CD4-positive, alpha-beta T cell (primary cell): Measurements from ENCODE around the gene AQP5. TPM values are rescaled to one million over a fixed set of nuclear protein-coding genes. Genes with fewer than 3 reads are reported as not detected.

Experiments
- ATAC-seq: fragments of 200-7000 bp; cut with Tn5 transposase; one replicate; pipeline ENCODE4 v1.10.0; 2022; ENCODE audit warnings: mild to moderate bottlenecking; ENCODE audit not compliant: poor library complexity
- CTCF ChIA-PET: fragments of 350-600 bp; sonication (Branson Sonifier 250); formaldehyde crosslinking; loops from one replicate; lab custom pipeline; 2021; ENCODE audit warnings: antibody characterized with exemption, inconsistent platforms; lab: Charles Lee
- POLR2A ChIA-PET: fragments of 350-600 bp; sonication (Branson Sonifier 250); formaldehyde crosslinking; loops from one replicate; lab custom pipeline; 2021; ENCODE audit warnings: antibody characterized with exemption, inconsistent platforms; lab: Charles Lee
- DNase-seq, 14 experiments: peaks; one replicate each; pipeline ENCODE4 v3.0.0-alpha.2; 2013 to 2020; ENCODE audit warnings: mixed read lengths in 2 of 14
- H3K27ac ChIP-seq, 2 donors: one replicate each; pipeline versions ENCODE4 v1.5.1 to v1.7.0; 2013; ENCODE audit warnings: low read length in 2 of 2, low read depth in 1 of 2, mild to moderate bottlenecking in 1 of 2
- H3K27me3 ChIP-seq, 2 experiments: 1 replicate in 1 of 2; 2 replicates in 1 of 2; pipeline versions ENCODE4 v1.6.1 to v1.7.0; 2013; ENCODE audit warnings: low read length in 2 of 2, control low read depth in 1 of 2, mild to moderate bottlenecking in 1 of 2, moderate library complexity in 1 of 2; ENCODE audit not compliant: insufficient read depth in 2 of 2, control insufficient read depth in 1 of 2
- H3K36me3 ChIP-seq: one replicate; pipeline ENCODE4 v1.6.1; 2013; ENCODE audit warnings: low read length, control low read depth; ENCODE audit not compliant: insufficient read depth
- H3K4me1 ChIP-seq: one replicate; pipeline ENCODE4 v1.6.1; 2013; ENCODE audit warnings: low read length, control low read depth; ENCODE audit not compliant: insufficient read depth
- H3K4me3 ChIP-seq: one replicate; pipeline ENCODE4 v1.5.1; 2013; ENCODE audit warnings: mild to moderate bottlenecking, low read length, moderate library complexity
- H3K9me3 ChIP-seq, 2 experiments: 1 replicate in 1 of 2; 2 replicates in 1 of 2; pipeline versions ENCODE4 v1.6.1 to v1.7.0; 2013; ENCODE audit warnings: low read length in 2 of 2, mild to moderate bottlenecking in 2 of 2, control low read depth in 1 of 2, moderate library complexity in 1 of 2; ENCODE audit not compliant: control insufficient read depth in 1 of 2, insufficient read depth in 1 of 2
- H3K27ac Mint-ChIP-seq: one replicate; pipeline ENCODE4 v1.8.0; 2020; ENCODE audit warnings: mixed read lengths
- H3K27me3 Mint-ChIP-seq: one replicate; pipeline ENCODE4 v1.8.0; 2021; ENCODE audit warnings: mixed read lengths
- H3K36me3 Mint-ChIP-seq: one replicate; pipeline ENCODE4 v1.8.0; 2021; ENCODE audit warnings: low read depth, mixed read lengths
- H3K4me1 Mint-ChIP-seq: one replicate; pipeline ENCODE4 v1.8.0; 2021; ENCODE audit warnings: low read depth, mixed read lengths
- H3K4me3 Mint-ChIP-seq: one replicate; pipeline ENCODE4 v1.8.0; 2020; ENCODE audit warnings: mild to moderate bottlenecking, mixed read lengths
- H3K9me3 Mint-ChIP-seq: one replicate; pipeline ENCODE4 v1.8.0; 2020; ENCODE audit warnings: mixed read lengths
- CTCF ChIP-seq: fragments of 200-600 bp; IDR thresholded peaks from one replicate; pipeline ENCODE4 v1.8.0; 2022; ENCODE audit warnings: antibody characterized with exemption, mild to moderate bottlenecking
- intact Hi-C, 2 experiments: fragments of 100-400 bp; cut with DNase I in 1 of 2; cut with micrococcal nuclease in 1 of 2; formaldehyde crosslinking; loops; one replicate each; pipeline versions ENCODE4 v1.15.1 to v1.9.0; 2023 to 2025; cut with DNase I, micrococcal nuclease
- polyA plus RNA-seq, 2 donors: library from polyadenylated mRNA; unstranded; fragments of 120-200 nt; gene quantifications; one replicate each; pipeline ENCODE4 v1.2.1, GENCODE V29; 2013
- total RNA-seq, 174 experiments: library from RNA in 2 of 174; stranded (reverse) in 2 of 174; gene quantifications; one replicate each; pipeline ENCODE4 v1.2.3 and lab custom pipeline; 2021 to 2026

AQP5 gene
- not detected for total RNA-seq
- polyA plus RNA-seq (2013, experiment 1 of 2), result not detected
- not detected for polyA plus RNA-seq (2013, experiment 2 of 2)
- total RNA-seq (lab: John Stamatoyannopoulos, UW), result 0 to 0.16 (median 0) reads per million in 172 experiments

DNA sequence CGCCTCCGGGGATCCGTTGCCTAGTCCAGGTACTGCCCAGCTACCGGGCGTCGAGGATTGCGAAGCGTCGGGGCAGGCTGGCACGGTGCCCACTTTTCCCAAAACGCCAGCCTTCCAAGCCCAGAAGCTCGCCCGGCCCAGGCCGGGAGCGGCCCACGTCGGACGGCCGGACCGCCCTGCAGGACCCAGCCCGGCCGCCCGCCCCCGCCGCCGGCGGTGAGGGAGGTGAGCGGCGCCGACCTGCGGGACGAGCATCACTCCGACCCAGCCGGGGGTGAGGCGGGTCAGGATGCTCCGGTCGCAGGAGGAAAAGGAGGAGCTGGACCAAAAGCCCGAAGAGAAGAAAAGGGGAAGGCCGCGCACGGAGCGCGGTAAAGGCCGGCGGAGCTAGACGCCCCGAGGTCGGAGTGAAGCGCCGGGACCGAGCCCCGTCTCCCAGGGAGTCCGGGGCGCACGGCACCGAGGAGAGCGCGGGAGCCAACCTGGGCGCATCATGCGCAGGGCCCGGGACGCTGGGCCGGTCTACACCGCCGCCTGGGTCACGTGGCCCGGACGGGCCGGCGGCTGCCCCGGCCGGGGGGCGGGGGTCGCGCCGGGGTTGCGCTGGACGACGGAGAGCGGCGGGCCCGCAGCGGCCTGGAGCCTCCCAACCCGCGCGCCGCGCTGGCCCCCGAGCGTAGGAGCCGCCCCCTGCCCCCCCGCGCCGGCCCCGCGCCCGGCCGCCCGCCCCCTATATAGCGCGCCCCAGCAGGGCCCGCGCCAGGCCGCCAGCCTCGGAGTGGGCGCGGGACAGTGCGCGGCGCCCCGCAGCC is at the start of gene AQP5:
TSS of gene AQP5 (plus strand) at position 762 of the 812 bp plus-strand sequence. CDS start 146 bp downstream, outside the sequence.
- no peaks in the 10 kb centered on the region for H3K36me3 Mint-ChIP-seq
- intact Hi-C loops, result no loop called here
- Histone ChIP-seq H3K27me3 (peaks cover 45 to 73% of the 10 kb centered on the region in 2 experiments), H3K4me3 (no peak within 1 kb of the TSS), H3K36me3 (no peaks in the 10 kb centered on the region), H3K27ac (no peak within 1 kb of the TSS), H3K9me3 (peaks cover 0 to 4% of the 10 kb centered on the region in 2 experiments), H3K4me1 (peaks cover 5% of the 10 kb centered on the region)
- peak within 1 kb of the TSS; percentile 39 for H3K4me3 Mint-ChIP-seq
- TF ChIP-seq CTCF, result no peak
- ATAC-seq, result no peak
- no peak within 1 kb of the TSS for H3K27ac Mint-ChIP-seq
- ChIA-PET CTCF (no interaction called here), POLR2A (no interaction called here)
- no peak for DNase-seq
- peaks cover 8% of the 10 kb centered on the region for H3K4me1 Mint-ChIP-seq
- peaks cover 85% of the 10 kb centered on the region for H3K27me3 Mint-ChIP-seq
- H3K9me3 Mint-ChIP-seq, result no peaks in the 10 kb centered on the region

GRCh38 chr12:49912345-49913255 is 49.1 kb upstream of the AQP5 start:
- Histone ChIP-seq H3K4me1 (no peaks in the 10 kb centered on the region), H3K27ac (no peak overlapping the region), H3K27me3 (peaks cover 0 to 2% of the 10 kb centered on the region in 2 experiments), H3K36me3 (no peaks in the 10 kb centered on the region), H3K4me3 (no peak overlapping the region), H3K9me3 (no peaks in the 10 kb centered on the region)
- intact Hi-C loops, result no loop called here
- H3K4me1 Mint-ChIP-seq, result no peaks in the 10 kb centered on the region
- no peak overlapping the region for H3K27ac Mint-ChIP-seq
- TF ChIP-seq CTCF, result no peak
- H3K9me3 Mint-ChIP-seq, result no peaks in the 10 kb centered on the region
- POLR2A ChIA-PET, result interaction anchor here (0.5 kb wide), 1 partner anchor 382 kb away, joined by 3 read pairs; no protein-coding TSS in a partner anchor
- no peaks in the 10 kb centered on the region for H3K36me3 Mint-ChIP-seq
- DNase-seq (no peak), ATAC-seq (no peak)
- no peak overlapping the region for H3K4me3 Mint-ChIP-seq
- H3K27me3 Mint-ChIP-seq, result peaks cover 4% of the 10 kb centered on the region
- CTCF ChIA-PET, result no interaction called here

DNA sequence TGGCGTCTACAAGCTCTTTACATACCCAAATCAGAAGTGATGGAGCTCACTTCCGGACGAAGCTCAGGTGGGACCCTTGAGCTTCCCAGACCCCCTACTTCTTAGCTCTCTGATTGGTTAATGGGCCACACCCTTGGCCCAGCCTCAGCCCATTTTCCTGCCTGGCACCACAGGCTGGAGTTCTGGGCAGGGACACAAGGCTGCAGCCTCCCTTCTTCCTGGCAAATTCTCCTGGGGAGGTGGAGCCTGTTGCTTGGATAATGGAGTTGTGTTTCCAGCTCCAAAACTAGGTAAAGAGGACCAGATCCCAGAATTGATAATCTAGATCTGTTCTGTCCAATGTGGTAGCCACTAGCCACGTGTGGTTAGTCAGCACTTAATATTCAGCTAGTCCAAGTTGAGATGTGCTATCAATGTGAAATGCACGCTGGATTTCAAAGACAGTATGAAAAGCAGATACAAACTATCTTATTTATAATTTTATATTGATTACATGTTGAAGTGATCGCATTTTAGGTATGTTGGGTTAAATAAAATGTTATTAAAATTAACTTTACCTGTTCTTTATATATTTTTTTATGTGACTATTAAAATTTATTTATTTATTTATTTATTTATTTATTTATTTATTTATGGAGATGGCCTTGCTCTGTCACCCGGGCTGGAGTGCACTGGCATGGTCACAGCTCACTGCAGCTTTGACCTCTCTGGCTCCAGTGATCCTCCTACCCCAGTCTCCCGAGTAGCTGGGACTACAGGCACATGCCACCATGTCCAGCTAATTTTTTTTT is 45.3 kb upstream of the AQP5 start:
- no peak overlapping the region for H3K4me3 Mint-ChIP-seq
- ATAC-seq (no peak), DNase-seq (no peak)
- H3K27me3 Mint-ChIP-seq, result peaks cover 4% of the 10 kb centered on the region
- Histone ChIP-seq H3K27me3 (peaks cover 0 to 3% of the 10 kb centered on the region in 2 experiments), H3K36me3 (no peaks in the 10 kb centered on the region), H3K9me3 (no peaks in the 10 kb centered on the region), H3K27ac (no peak overlapping the region), H3K4me3 (no peak overlapping the region), H3K4me1 (no peaks in the 10 kb centered on the region)
- H3K27ac Mint-ChIP-seq, result no peak overlapping the region
- ChIA-PET CTCF (no interaction called here), POLR2A (no interaction called here)
- H3K4me1 Mint-ChIP-seq, result no peaks in the 10 kb centered on the region
- no peak for TF ChIP-seq CTCF
- intact Hi-C loops, result no loop called here
- no peaks in the 10 kb centered on the region for H3K9me3 Mint-ChIP-seq
- no peaks in the 10 kb centered on the region for H3K36me3 Mint-ChIP-seq
